ENCODE data around the gene CWF19L2.
"Not testable (repeated sequence)": the region's sequence is repeated elsewhere in the genome, so short reads cannot be mapped to it uniquely, and the experiment has no call there.

CWF19L2 gene

DNA sequence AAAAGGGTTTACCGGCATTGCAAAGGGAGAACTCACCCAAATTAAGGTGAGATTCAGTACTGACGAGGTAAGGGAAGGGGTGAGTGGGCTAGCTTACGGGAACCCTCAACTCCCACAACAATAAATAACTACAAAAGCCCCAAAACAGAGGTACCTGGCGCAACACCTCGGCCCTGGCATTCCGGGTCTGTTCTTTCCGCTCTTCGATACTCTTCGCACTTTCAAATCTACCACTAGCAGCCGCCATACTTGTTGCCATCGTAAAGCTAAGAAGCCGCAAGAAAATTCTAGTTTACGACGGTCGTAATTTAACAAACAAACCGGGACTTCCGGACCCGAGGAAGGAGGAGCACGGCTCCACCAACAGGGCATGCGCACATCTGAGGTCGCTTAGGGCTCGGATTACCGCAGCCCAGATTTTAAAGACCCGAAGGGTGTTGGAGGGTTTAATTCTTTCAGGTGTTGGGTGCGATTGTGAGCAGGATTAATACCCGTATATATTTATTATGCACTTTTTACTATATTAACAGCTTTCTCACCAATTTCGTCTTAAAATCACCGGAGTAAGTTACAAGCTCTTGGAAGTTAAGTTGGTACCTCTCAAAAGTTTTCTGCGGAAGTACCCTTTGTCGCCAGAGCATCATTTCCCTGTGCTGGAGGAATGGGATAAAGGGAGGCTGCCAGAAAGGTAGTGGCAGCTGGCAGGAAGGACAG, at the start of gene CWF19L2:
Gene CWF19L2, minus strand, starts transcription at position 268 of the 714 bp plus-strand sequence. Its CDS starts 9 bp downstream, at position 259.
- peak; percentile 25 to 85 for DNase-seq

DNA sequence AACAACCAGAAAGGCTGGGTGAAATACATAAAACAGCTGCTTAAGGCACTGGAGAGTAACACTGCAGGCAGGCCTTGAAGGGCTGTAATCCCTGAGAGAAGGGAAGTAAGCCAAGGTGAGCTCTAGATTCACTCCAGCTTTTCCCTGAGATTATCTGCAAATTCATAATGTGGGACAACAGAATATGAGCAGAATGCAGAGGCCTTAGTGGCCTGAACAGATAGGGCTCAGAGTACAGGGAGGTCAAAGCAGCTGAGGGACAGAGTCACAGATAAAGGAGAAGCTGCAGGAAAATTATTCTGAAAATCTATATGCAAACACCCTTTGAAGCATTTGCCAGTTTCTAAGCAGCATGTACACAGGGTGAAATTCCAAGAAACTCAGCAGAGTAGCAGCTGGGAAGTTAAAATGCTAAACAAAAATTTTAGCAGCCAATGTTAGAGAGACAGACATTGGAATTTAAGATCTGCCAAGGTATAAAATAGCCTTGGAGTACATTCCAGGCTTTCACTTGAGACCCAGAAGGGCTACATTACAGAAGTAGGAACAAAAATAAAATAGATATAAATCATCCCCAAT, 48.1 kb upstream of the CWF19L2 start:
- DNase-seq = no peak

DNA sequence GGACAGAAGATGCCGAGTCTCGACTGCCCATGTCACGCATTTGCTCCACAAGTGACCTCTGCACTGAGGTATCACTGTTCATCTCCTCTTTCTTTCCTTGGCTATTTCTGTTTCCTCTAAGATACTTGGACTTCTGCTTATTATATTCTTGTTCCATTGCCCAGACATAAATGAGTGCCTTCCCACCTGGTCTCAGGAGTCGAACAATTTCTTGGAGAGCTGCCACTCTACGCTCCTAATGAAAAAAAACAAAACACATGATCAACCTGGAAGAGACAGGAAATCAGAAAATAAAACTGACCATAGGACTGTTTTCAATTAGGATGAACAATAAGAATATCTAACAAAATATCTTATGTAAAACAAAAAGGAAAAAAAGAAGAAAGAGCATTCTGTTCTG, 47.4 kb upstream of the CWF19L2 start:
- no peak for DNase-seq

DNA sequence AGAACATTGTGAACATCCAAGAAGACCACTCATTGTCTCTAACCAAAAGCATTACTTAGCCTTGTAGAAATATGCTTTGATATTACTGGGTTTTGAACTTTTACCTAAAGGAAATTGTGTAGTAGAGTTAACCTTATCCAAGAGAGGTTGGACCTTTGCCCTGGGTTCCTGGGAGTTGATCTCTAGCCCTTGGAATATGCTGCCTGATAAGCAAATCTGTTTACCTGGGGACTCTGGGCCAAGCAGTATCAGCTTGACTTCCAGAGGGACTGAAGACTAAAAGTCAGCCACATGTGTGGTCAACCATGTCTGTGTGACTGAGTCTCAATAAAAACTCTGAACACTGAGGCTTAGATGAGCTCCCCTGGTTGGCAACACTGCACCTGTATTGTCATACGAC, 44.1 kb upstream of the CWF19L2 start:
- no peak for DNase-seq

DNA sequence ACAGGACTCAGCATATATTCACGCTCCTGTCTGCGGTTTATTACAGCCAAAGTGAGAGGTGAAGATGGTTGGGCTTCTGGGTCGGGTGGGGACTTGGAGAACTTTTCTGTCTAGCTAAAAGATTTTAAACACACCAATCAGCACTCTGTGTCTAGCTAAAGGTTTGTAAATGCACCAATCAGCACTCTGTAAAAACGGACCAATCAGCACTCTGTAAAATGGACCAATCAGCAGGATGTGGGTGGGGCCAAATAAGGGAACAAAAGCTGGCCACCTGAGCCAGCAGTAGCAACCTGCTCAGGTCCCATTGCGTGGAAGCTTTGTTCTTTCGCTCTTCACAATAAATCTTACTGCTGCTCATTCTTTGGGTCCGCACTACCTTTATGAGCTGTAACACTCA, 39.7 kb upstream of the CWF19L2 start:
- DNase-seq = not testable (repeated sequence)

DNA sequence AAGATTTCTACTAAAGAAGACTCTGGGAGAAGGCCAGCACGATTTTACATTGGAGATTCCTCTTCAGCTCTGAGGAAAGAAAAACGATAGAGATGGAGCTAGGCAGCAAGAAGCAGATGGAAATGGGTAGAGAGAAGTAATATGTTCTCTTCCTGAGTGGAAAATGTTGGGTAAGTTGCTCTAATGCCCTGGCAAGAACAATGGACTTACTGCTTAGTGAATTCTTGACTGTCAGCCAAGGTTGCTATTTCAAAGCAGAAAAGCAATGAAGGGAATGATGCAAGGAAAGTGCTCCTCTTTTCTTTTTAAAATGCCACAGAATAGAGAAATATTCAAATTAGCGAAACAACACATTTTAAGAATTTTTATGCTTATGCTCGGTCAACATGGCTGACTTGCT, 38.4 kb upstream of the CWF19L2 start:
- no peak for DNase-seq

DNA sequence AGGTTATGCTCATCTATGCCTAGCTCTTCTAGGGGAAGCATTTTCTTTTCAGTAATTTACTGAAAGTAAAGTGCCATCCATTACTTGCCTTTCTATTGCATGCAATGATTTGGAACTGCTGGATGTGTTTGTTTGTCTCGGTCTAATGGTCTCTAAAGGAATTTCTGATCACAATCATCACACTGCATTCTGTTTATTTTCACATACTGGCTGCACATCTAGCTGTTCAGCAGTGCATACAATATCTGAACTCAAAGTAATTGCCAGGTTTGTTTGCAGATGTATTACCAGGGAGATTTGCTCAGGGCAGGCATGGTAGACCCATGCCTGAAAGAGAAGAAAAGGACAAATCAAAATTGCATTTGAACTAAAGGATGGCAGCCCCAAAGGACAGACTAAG, 36.4 kb upstream of the CWF19L2 start:
- DNase-seq = no peak

DNA sequence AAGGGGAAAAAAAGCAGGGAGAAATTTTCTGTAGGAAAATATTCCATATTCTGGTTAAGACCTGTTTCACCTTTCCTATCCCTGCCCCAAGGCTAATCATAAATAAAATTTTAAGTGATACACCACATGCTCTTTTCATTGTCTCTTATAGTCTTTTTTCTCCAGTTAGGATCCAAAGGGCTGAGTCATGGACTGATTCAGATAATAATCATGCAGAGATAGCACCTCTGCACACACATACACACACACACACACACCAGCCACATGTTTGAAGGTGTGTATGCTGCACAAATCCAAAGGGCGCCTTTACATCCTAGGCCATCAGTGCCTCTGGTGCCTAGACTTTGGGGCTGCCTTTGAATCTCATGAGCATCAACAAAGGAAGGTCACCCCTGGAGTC, 35.5 kb upstream of the CWF19L2 start:
- DNase-seq = no peak

DNA sequence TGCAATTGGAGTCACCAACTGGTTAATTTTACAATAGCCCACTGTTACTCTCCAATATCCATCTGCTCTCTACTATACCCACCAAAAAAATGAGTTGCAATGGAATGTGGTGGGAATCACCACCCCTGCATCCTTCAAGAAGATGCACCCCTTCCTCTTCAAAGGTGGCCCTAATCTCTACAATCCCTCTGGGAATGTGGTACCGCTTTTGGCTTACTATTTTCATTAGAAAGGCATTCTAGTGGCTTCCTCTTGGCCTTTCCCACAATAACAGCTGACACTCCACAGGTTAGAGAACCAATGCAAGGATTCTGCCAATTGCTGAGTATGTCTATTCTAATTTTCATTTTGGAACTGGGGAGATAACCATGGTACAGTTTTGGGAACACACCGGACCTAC, 33.2 kb upstream of the CWF19L2 start:
- DNase-seq = no peak

DNA sequence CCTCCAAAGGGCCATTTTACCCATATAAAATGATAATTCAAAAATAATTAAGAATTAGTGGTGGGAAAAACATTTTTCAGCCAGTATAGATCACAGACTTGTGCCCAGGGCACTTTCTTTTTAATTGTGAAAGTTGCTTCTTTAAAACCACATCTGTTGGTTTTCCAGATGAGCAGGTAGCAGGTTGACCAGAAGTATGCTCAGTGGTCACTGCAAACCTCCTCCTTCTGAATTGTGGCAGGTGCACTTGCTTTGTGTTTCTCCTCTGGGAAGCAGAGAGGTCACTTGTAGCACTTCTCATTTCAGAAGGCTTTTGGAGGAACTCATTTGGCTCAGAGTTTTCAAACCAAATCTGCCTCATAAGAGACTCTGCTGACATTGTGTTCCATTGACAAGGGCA, 24.6 kb upstream of the CWF19L2 start:
- no peak for DNase-seq

DNA sequence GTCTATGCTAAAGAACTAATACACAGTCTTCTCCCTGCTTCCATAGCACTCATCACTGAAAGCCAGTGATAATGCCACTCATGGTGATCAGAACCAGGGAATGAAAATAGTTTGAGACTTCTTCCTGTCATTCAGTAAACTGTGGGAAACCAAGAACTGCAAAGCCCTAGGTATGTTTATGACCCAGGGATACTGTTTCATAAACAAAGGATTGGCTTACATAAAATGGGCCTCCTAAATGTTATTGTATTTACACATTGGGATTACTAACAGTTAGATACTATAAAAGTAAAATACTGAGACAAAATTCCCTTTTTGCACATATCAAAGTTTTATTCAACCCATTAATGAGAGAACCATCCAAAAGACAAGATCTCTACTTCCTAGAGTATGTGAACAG, 21.3 kb upstream of the CWF19L2 start:
- DNase-seq = no peak

DNA sequence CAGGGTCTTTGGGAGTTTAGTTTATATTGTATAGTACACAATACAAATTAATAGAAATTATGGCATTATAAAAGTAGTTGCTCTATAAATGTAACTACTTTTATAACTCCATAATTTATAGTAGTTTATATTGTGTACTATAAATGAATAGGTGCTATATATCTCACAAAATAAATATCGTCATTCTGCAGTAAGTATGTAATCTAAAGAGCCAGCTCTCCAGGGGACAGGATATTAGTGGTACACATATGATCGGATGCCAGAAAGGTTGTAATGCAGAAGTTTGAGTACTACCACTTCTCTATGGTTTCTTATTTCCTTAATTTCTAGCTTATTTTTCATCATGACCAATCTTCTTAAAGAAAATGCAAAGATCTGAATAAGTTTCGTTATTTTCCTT, 20.2 kb upstream of the CWF19L2 start:
- no peak for DNase-seq

DNA sequence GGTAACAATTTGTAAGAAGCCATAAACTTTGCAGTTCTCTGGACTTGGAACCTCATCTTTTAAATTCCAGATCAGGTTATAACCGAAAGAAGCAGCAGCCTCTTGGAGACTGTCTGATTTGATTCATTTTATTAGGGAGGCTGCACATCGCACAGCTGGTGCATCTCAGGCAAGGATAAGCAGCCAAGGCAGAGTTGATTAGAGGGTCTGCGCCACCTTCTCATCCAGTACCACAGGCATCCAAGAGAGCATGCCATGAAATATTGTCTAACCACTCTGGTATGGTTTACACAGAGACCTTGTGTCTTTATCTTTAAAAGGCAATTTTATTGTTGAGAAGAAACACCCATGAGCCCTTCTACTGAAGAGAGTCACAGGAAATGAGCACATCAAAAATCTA, 16.2 kb upstream of the CWF19L2 start:
- DNase-seq = no peak

DNA sequence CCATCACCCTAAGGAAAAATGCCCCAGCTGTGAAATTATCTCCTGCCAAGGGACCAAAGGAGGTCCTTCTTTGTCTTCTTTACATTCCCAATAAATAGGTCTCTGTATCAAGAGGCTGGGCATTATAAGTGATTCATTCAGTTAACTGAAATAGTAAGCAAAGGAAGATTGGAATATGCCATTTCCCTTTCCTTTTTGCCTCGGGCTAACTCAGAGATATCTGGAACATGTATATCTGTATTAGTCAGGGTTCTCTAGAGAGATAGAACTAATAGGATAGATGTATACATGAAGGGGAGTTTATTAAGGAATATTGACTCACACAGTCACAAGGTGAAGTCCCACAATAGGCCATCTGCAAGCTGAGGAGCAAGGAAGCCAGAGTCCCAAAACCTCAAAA, 15.3 kb upstream of the CWF19L2 start:
- no peak for DNase-seq

DNA sequence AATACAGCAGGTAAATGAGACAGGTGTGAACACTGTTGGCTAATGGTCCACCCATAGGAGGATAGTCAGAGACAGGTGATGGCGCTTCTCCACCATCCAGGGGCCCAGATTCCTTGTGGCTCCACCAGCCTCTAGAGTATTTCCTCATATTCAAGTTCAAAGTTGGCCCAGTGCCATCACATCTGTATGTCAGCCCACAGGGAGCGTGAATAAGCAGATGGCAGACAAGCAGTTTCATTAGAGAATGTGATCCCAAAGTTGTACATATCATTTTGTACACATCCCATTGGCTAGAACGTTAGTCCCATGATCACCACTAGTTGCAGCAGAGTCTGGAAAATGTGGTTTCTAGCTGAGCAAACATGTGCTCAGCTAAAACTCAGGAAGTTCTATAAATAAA, 11.0 kb upstream of the CWF19L2 start:
- DNase-seq = no peak

DNA sequence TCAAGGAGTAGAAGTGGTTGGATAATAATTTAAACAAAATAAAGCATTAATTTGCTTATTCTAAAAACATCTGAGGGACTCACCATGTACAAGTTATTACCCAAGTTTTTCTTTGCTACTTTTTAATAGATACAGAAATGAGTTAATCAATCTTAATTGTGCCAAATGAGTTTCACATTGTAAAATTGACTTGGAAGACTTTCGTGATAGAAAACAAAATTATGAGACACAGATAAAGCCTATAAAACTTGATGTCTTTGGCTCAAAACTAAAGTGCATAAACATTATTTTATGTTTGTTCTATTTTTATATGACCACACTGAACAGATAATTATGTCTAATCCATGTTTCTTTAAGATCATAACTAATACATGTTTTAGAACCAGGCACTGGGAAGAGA, 10.1 kb upstream of the CWF19L2 start:
- no peak for DNase-seq

DNA sequence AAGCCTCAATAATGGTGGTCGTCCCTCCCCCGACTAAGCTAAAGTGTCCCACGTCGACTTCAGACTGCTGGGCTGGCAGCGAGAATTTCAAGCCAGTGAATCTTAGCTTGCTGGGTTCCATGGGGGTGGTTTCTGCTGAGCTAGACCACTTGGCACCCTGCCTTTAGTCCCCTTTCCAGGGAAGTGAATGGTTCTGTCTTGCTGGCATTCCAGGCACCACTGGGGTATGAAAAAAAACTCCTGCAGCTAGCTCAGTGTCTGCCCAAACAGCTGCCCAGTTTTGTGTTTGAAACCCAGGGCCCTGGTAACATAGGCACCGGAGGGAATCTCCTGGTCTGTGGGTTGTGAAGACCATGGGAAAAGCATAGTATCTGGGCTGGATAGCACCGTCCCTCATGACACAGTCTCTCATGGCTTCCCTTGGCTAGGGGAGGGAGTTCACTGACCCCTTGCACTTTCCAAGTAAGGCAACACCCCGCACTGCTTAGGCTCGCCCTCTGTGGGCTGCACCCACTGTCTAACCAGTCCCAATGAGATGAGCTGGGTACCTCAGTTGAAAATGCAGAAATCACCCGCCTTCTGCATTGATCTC, 8.7 kb upstream of the CWF19L2 start:
- not testable (repeated sequence) for DNase-seq

DNA sequence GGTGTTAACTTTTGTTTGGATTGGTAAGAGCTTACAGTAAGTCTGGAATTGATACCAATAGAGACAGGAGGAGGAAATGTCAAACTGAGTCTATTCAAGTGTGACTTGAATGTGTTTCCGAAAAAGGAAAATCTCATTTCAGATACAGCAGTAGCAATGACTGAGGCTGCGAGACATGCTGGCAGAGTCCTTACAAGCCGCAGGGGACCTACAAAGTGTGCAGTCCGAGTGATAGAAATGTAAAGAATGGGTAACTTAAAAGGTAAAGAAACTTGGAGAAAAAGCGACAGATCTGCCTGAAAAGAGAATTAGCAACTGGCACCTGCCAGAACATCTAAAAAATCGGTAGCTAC, 444 bp downstream of the CWF19L2 start:
- DNase-seq = no peak

DNA sequence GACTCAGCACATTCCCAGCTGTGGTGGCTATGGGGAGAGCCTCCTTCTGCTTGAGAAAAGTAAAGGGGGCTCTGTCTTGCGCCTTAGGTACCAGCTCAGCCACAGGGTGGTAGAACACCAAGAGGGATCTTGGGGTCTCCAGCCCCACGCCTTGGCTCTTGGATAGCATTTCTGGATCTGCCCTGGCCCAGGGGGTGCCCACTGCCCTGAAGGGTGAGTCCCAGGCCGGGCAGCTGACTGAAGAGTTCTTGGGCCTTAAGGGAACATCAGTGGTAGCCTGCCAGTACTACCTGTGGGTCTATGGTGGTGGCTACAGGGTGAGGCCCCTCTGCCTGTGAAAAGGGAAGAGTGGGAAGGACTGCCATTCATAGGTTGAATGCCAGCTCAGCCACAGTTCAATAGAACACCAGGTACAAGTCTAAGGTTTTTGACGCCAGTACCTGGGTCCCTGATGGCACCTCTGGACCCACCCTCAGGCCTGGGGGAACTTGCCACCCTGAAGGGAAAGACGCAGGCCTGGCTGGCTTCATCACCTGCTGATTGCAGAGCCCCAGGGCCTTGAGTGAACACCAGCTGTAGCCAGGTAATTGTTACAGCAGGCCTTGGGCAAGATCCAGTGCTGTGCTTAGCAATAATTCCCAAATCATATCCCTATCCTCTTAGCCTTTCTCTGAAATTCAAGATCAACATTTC, 3.9 kb downstream of the CWF19L2 start:
- no peak for DNase-seq

DNA sequence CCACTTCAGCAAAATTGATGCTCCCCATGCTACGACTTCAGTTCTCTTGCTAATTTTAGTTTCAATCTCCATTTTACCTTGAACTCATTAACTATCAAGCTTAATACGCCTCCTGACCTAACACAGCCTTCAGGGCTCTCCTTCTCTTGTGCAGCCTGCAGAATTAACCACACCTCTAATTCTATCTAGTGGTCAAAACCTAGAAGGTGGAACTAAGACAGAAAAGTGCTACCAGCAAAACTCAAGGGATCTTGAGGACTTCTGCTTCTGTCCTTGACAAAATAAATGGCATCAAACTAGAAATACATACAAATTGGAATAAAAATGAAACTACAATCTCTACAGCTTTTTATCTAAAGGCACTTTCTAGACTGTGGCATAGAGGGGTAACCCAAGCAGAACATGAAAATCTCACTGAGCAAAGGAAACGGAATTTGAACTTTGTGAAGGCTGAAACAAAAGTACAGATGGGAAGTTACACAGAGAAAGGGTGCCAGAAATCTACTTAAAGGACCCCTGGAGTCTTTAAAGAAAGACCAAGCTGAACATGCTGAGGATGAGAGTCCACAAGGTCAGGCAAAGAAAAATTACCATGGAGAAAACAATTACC, 10.7 kb downstream of the CWF19L2 start:
- DNase-seq = no peak

DNA sequence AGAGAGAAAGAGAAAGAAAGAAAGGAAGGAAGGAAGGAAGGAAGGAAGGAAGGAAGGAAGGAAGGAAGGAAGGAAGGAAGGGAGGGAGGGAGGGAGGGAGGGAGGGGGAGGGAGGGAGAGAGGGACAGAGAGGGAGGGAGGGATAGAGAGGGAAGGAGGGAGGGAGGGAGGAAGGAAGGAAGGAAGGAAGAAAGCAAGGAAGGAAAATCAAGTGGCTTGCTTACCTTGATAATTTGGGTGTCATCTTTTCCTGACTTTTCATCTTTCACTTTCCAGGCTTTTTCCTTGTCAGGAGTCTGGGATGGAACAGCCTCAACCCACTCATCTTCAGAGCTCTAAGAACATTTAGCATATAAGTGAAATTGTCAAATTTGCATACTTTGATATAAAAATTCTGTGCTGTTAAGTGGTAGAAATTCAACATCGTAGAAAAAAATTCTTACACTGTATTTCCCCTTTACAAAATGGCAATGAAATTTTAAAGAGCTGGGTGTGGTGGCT, 14.9 kb downstream of the CWF19L2 start:
- DNase-seq = no peak

DNA sequence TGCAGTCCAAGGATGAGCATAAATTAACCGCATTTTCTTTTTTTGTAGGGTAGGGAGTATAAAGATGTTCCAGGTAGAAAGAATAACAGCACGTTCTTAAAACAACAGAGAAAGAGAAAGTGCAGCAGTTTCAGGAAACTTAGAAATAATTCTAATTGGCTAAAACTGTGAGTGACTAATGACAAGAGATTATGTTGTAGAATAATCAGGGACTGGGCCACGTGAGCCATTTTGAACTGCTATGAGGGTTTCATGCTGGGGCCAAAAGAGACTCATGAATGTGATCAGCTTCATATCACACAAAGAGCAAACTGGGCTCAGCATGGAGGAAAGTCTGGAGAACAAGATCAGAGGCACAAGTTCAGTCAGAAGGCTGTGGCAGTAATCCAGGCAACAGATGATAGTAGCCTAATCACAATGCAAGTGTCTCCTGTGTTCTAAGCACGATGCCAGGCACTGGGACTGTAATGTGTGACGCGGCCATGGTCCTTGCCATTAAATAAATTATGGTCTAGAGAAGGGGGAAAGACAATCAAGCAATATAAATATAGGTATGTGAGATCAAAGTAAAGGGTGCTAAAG, 17.9 kb downstream of the CWF19L2 start:
- no peak for DNase-seq

DNA sequence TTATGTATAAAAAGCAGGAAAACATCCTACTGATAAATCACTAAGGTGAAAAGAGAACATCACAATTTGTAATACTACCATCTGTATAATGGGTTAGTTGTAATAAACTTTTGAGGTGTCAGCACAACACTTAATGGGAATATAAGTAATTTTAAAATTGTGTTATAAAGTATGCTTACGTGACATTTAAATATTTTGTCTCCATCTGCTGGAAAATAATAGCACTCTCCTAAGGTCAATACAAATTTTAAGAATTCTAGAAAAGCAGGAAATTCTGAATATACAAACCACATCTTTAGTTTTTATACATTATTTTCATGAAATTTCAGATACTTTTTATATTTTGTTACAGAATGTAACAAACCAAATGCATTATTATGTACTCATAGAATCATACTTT, 19.5 kb downstream of the CWF19L2 start:
- DNase-seq = no peak

Data from cerebellar nuclear complex (tissue), 1 donor.